Astrocyte (in vitro differentiated cells and primary cell): ENCODE results near the gene IL10RB. TPM values are rescaled to one million over a fixed set of nuclear protein-coding genes. Genes with fewer than 3 reads are reported as not detected.

Source experiments
- DNase-seq: peaks from one replicate; pipeline ENCODE4 v3.0.0-alpha.2; 2010; ENCODE audit warnings: low read depth
- FAIRE-seq: peaks from 2 replicates; lab custom pipeline; 2011; peaks lifted over from hg19 to GRCh38; lab: Jason Lieb, UNC
- H2AFZ ChIP-seq: 2 replicates; pipeline ENCODE4 v1.6.0; 2012; ENCODE audit warnings: low read depth, low read length, inconsistent platforms
- H3K27ac ChIP-seq: 2 replicates; pipeline ENCODE4 v1.5.1; 2011; ENCODE audit warnings: low read depth, low read length, inconsistent platforms
- H3K27me3 ChIP-seq: 2 replicates; pipeline ENCODE4 v1.6.0; 2011; ENCODE audit warnings: low read length, inconsistent platforms; ENCODE audit not compliant: insufficient read depth
- H3K36me3 ChIP-seq: 2 replicates; pipeline ENCODE4 v1.5.1; 2011; ENCODE audit warnings: low read length, inconsistent platforms; ENCODE audit not compliant: insufficient read depth
- H3K4me1 ChIP-seq: 2 replicates; pipeline ENCODE4 v1.5.1; 2011; ENCODE audit warnings: low read length, inconsistent platforms; ENCODE audit not compliant: insufficient read depth
- H3K4me2 ChIP-seq: 2 replicates; pipeline ENCODE4 v1.6.0; 2012; ENCODE audit warnings: low read length, inconsistent platforms
- H3K4me3 ChIP-seq: 2 replicates; pipeline ENCODE4 v1.5.1; 2011; ENCODE audit warnings: low read depth, mild to moderate bottlenecking, low read length, inconsistent platforms; ENCODE audit not compliant: insufficient read depth
- H3K79me2 ChIP-seq: 2 replicates; pipeline ENCODE4 v1.6.0; 2012; ENCODE audit warnings: mild to moderate bottlenecking, low read length, inconsistent platforms; ENCODE audit not compliant: insufficient read depth
- H3K9ac ChIP-seq: 2 replicates; pipeline ENCODE4 v1.6.0; 2012; ENCODE audit warnings: mild to moderate bottlenecking, low read length, inconsistent platforms
- H3K9me3 ChIP-seq: 2 replicates; pipeline ENCODE4 v1.5.1; 2012; ENCODE audit warnings: low read depth, mild to moderate bottlenecking, low read length, inconsistent platforms; ENCODE audit not compliant: insufficient read depth
- H4K20me1 ChIP-seq: 2 replicates; pipeline ENCODE4 v1.6.0; 2012; ENCODE audit warnings: low read length, inconsistent platforms; ENCODE audit not compliant: insufficient read depth
- H3K27ac Mint-ChIP-seq: one replicate; pipeline ENCODE4 v1.8.0; 2021; ENCODE audit warnings: mild to moderate bottlenecking, mixed read lengths; ENCODE audit not compliant: unreplicated experiment
- H3K27me3 Mint-ChIP-seq: one replicate; pipeline ENCODE4 v1.8.0; 2021; ENCODE audit warnings: low read depth, mixed read lengths; ENCODE audit not compliant: unreplicated experiment
- H3K36me3 Mint-ChIP-seq: one replicate; pipeline ENCODE4 v1.8.0; 2021; ENCODE audit warnings: low read depth, mixed read lengths; ENCODE audit not compliant: unreplicated experiment
- H3K4me1 Mint-ChIP-seq: one replicate; pipeline ENCODE4 v1.8.0; 2021; ENCODE audit warnings: low read depth, mixed read lengths; ENCODE audit not compliant: unreplicated experiment
- H3K4me3 Mint-ChIP-seq: one replicate; pipeline ENCODE4 v1.8.0; 2021; ENCODE audit warnings: mild to moderate bottlenecking, moderate library complexity, mixed read lengths; ENCODE audit not compliant: unreplicated experiment
- H3K9me3 Mint-ChIP-seq: one replicate; pipeline ENCODE4 v1.8.0; 2021; ENCODE audit warnings: mild to moderate bottlenecking, mixed read lengths; ENCODE audit not compliant: unreplicated experiment
- EZH2 ChIP-seq: IDR thresholded peaks from 2 replicates; pipeline ENCODE4 v1.6.1; 2012; ENCODE audit warnings: mild to moderate bottlenecking, low read length, inconsistent platforms; ENCODE audit not compliant: insufficient read depth
- total RNA-seq: library from RNA; stranded (reverse); gene quantifications from 2 replicates; pipeline ENCODE4 v1.2.1, GENCODE V29; 2021
- TF ChIP-seq, protein P1 (sequence below): IDR thresholded peaks from 2 replicates; pipeline ENCODE4 v1.5.1; 2011; ENCODE audit warnings: low read depth, mild to moderate bottlenecking, inconsistent platforms, low read length, moderate library complexity; ENCODE audit not compliant: insufficient read depth

IL10RB gene
- total RNA-seq, 1 donor from 2014 or later, result 14.0 TPM

DNA sequence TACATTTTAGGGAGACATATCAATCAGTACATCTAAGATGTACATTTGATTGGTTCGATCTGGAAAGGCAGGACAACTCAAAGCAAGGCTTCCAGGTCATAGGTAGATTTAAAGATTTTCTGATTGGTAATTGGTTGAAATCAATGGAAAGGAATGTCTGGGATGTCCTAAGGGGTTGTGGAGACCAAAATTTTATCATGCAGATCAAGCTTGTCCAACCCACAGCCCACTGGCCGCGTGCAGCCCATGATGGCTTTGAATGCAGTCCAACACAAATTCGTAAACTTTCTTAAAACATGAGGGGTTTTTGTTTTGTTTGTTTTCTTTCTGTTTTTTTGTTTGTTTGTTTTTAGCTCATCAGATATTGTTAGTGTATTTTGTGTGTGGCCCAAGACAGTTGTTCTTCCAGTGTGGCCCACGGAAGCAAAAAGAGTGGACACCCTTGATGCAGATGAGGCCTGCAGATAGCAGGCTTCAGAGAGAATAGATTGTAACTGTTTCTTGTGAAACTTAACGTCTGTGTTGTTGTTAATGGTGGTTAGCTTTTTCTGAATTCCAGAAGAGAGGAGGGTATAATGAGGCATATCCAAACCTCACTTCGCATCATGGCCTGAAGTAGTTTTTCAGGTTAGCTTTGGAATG is 61.7 kb downstream of the IL10RB start:
- no peaks in the 10 kb centered on the region for H3K9me3 ChIP-seq
- no peaks in the 10 kb centered on the region for H3K4me1 ChIP-seq
- no peak overlapping the region for H3K4me2 ChIP-seq
- no peaks in the 10 kb centered on the region for H3K36me3 ChIP-seq
- H3K27me3 Mint-ChIP-seq, result no peaks in the 10 kb centered on the region
- peaks cover 11% of the 10 kb centered on the region for H3K36me3 Mint-ChIP-seq
- peaks cover 40% of the 10 kb centered on the region for H4K20me1 ChIP-seq
- H2AFZ ChIP-seq, result no peak overlapping the region
- no peak overlapping the region for H3K27ac Mint-ChIP-seq
- peaks cover 2% of the 10 kb centered on the region for H3K4me1 Mint-ChIP-seq
- H3K9ac ChIP-seq, result no peak overlapping the region
- no peaks in the 10 kb centered on the region for H3K27me3 ChIP-seq
- FAIRE-seq (no peak), DNase-seq (no peak)
- peaks cover 4% of the 10 kb centered on the region for H3K9me3 Mint-ChIP-seq
- H3K27ac ChIP-seq, result no peak overlapping the region
- TF ChIP-seq EZH2, result no peak
- TF ChIP-seq, protein P1, sequence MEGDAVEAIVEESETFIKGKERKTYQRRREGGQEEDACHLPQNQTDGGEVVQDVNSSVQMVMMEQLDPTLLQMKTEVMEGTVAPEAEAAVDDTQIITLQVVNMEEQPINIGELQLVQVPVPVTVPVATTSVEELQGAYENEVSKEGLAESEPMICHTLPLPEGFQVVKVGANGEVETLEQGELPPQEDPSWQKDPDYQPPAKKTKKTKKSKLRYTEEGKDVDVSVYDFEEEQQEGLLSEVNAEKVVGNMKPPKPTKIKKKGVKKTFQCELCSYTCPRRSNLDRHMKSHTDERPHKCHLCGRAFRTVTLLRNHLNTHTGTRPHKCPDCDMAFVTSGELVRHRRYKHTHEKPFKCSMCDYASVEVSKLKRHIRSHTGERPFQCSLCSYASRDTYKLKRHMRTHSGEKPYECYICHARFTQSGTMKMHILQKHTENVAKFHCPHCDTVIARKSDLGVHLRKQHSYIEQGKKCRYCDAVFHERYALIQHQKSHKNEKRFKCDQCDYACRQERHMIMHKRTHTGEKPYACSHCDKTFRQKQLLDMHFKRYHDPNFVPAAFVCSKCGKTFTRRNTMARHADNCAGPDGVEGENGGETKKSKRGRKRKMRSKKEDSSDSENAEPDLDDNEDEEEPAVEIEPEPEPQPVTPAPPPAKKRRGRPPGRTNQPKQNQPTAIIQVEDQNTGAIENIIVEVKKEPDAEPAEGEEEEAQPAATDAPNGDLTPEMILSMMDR, result no peak
- H3K4me3 ChIP-seq, result no peak overlapping the region
- no peak overlapping the region for H3K4me3 Mint-ChIP-seq
- peaks cover 69% of the 10 kb centered on the region for H3K79me2 ChIP-seq

DNA sequence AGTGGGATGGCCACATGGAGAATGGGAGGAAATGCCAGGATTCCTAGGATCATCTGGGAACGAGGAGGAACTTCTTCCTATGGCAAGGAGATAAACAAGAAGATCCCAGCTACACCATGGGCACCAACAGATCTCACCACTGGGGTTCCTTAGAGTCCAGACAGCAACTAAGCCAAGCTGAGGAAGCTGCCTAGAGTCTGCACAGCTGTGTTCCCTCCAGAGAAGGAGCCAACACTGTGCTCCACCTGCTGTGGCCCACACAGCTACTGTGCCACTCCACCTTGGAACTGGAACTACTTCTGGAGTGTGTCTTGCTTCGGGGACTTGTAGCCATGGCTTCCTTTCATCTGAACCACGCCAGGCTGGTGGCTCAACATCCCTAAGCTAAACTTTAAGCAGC is 64.6 kb downstream of the IL10RB start:
- TF ChIP-seq, protein P1, result no peak
- no peak for TF ChIP-seq EZH2
- Histone ChIP-seq H2AFZ (no peak overlapping the region), H3K4me2 (no peak overlapping the region), H4K20me1 (peaks cover 54% of the 10 kb centered on the region), H3K27me3 (no peaks in the 10 kb centered on the region), H3K4me1 (no peaks in the 10 kb centered on the region), H3K9me3 (no peaks in the 10 kb centered on the region), H3K27ac (no peak overlapping the region), H3K79me2 (peaks cover 81% of the 10 kb centered on the region), H3K36me3 (no peaks in the 10 kb centered on the region), H3K4me3 (no peak overlapping the region), H3K9ac (no peak overlapping the region)
- Mint-ChIP-seq H3K27me3 (no peaks in the 10 kb centered on the region), H3K4me3 (no peak overlapping the region), H3K9me3 (peaks cover 7% of the 10 kb centered on the region), H3K4me1 (peaks cover 2% of the 10 kb centered on the region), H3K27ac (no peak overlapping the region), H3K36me3 (peaks cover 18% of the 10 kb centered on the region)
- FAIRE-seq (no peak), DNase-seq (no peak)

DNA sequence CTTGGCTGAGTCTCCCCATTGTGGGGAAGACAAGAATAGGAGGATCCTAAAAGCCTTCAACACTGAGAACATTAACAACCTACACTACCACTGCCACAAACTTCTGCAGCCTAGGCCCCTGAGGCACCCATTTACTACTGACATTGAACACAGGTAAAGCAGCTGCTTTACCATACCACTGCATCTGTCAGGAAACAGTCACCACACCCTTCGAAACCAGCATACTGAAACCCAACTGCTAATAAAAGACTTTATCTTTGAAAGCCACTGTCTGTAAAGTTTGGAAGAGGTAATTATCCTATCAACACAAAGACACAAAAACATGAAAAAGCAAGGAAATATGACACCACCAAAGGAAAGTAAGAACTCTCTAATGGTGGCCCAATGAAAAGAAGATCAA is 66.0 kb downstream of the IL10RB start:
- Mint-ChIP-seq H3K4me1 (peaks cover 2% of the 10 kb centered on the region), H3K36me3 (peaks cover 18% of the 10 kb centered on the region), H3K27me3 (no peaks in the 10 kb centered on the region), H3K9me3 (peaks cover 7% of the 10 kb centered on the region), H3K4me3 (no peak overlapping the region), H3K27ac (no peak overlapping the region)
- no peak for DNase-seq
- H3K36me3 ChIP-seq, result no peaks in the 10 kb centered on the region
- no peak overlapping the region for H3K9ac ChIP-seq
- peaks cover 54% of the 10 kb centered on the region for H4K20me1 ChIP-seq
- H3K4me3 ChIP-seq, result no peak overlapping the region
- H3K4me1 ChIP-seq, result no peaks in the 10 kb centered on the region
- FAIRE-seq, result no peak
- H3K27me3 ChIP-seq, result no peaks in the 10 kb centered on the region
- no peak for TF ChIP-seq EZH2
- TF ChIP-seq, protein P1, result no peak
- H3K79me2 ChIP-seq, result peaks cover 67% of the 10 kb centered on the region
- no peak overlapping the region for H3K4me2 ChIP-seq
- no peak overlapping the region for H3K27ac ChIP-seq
- H2AFZ ChIP-seq, result no peak overlapping the region
- H3K9me3 ChIP-seq, result no peaks in the 10 kb centered on the region
